MM.1S (cell line): ENCODE results near the gene EFR3B.

Source experiments
- EZH2 ChIP-seq: fragments of 300-600 bp; sonication (generic); optimal IDR thresholded peaks from 2 replicates; pipeline ENCODE3; 2017; ENCODE audit warnings: low read depth, mild to moderate bottlenecking, antibody characterized with exemption, low read length, mixed read lengths
- EZH2phosphoT487 ChIP-seq: fragments of 300-600 bp; sonication (generic); IDR thresholded peaks from 2 replicates; pipeline ENCODE4 v1.6.1; 2018; ENCODE audit warnings: antibody characterized with exemption, low read length
- TF ChIP-seq, protein P1 (sequence below): fragments of 300-600 bp; sonication (generic); IDR thresholded peaks from 2 replicates; pipeline ENCODE4 v1.5.1; 2016; ENCODE audit warnings: antibody characterized with exemption, low read length, mixed read lengths

GRCh38 chr2:25105336-25106085, 63.6 kb downstream of the EFR3B start:
- TF ChIP-seq, protein P1, sequence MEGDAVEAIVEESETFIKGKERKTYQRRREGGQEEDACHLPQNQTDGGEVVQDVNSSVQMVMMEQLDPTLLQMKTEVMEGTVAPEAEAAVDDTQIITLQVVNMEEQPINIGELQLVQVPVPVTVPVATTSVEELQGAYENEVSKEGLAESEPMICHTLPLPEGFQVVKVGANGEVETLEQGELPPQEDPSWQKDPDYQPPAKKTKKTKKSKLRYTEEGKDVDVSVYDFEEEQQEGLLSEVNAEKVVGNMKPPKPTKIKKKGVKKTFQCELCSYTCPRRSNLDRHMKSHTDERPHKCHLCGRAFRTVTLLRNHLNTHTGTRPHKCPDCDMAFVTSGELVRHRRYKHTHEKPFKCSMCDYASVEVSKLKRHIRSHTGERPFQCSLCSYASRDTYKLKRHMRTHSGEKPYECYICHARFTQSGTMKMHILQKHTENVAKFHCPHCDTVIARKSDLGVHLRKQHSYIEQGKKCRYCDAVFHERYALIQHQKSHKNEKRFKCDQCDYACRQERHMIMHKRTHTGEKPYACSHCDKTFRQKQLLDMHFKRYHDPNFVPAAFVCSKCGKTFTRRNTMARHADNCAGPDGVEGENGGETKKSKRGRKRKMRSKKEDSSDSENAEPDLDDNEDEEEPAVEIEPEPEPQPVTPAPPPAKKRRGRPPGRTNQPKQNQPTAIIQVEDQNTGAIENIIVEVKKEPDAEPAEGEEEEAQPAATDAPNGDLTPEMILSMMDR = no peak
- no peak for TF ChIP-seq EZH2phosphoT487
- no peak for TF ChIP-seq EZH2
